ENCODE measurements around the gene PAQR5.
"Not testable (repeated sequence)": the region's sequence is repeated elsewhere in the genome, so short reads cannot be mapped to it uniquely, and the experiment has no call there.

PAQR5 gene

GRCh38 chr15:69293741-69294615 is 4.7 kb upstream of the PAQR5 start:
- no peak for DNase-seq (ENCODE audit: low read depth in 2 of 2)

GRCh38 chr15:69296606-69297005 is 2.1 kb upstream of the PAQR5 start:
- no peak for DNase-seq (ENCODE audit: low read depth in 2 of 2)

- no peak for DNase-seq (ENCODE audit: low read depth in 2 of 2)
Observed at GRCh38 chr15:69297642-69298353, 914 bp upstream of the PAQR5 start.

- DNase-seq (ENCODE audit: low read depth in 2 of 2), result no peak
Observed at GRCh38 chr15:69298354-69298696, 387 bp upstream of the PAQR5 start.

GRCh38 chr15:69299451-69299886 is 757 bp downstream of the PAQR5 start:
- no peak for DNase-seq (ENCODE audit: low read depth in 2 of 2)

GRCh38 chr15:69299943-69300588 is 1.4 kb downstream of the PAQR5 start:
- no peak for DNase-seq (ENCODE audit: low read depth in 2 of 2)

GRCh38 chr15:69301101-69301500 is 2.4 kb downstream of the PAQR5 start:
- not testable (repeated sequence) for DNase-seq (ENCODE audit: low read depth in 2 of 2)

DNA sequence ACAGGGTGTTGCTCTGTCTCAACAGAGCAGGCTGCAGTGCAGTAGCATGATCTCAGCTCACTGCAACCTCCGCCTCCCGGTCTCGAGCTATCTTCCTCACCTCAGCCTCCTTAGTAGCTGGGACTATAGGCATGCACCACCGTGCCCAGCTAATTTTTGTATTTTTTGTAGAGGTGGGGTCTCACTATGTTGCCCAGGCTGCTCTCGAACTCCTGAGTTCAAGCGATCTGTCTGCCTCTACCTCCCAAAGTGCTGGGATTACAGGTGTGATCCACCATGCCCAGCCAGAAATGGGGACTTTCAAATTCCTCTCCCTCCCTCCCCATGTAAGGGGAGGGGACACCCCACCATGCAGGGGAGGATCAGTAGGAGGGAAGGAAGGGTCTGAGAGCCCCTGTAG is 3.4 kb downstream of the PAQR5 start:
- not testable (repeated sequence) for DNase-seq (ENCODE audit: low read depth in 2 of 2)

GRCh38 chr15:69302929-69303328 is 4.2 kb downstream of the PAQR5 start:
- no peak for DNase-seq (ENCODE audit: low read depth in 2 of 2)

DNA sequence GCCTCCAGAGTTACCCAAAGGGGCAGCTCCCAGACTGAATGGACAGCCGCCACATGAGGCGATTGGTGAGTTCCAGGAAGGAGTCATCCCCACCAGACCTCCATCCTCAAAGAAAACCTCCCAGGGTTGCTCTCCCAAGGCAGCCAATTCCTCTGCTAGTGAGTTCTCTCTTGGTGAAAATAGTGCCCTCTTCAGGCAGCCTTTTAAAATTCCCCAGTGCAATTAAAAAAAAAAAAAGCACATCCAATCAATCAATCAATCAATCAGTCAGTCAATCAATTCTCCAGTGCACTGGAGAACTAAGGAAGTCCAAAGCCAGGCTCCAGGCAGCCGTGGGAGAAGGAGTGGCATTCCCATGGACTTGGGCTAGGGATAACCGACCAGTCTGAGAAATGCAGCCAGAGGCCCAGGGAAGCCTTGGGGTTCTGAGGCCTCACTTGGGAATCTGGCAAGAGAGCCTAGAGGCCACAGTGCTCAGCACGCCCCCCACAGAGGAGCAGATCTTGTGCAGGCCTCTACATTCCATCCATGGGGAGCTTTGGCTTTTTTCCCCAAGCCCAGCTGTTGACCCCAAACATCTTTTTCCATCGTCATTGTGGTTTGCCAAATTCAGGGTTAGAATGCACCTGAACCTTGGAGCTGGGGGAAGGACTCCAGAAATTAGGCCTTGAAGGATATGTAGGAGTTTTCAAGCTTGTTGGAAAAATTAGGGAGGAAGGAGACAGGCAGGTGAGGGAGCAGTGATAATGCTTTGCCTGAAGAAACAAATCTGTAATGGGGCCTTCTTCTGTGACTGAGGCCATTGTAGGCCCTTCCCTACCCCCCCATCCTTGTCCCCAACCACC is 4.8 kb downstream of the PAQR5 start:
- no peak for DNase-seq (ENCODE audit: low read depth in 2 of 2)

- no peak for DNase-seq (ENCODE audit: low read depth in 2 of 2)
Observed at GRCh38 chr15:69304182-69304545, 5.5 kb downstream of the PAQR5 start.

GRCh38 chr15:69305204-69305931 is 6.7 kb downstream of the PAQR5 start:
- DNase-seq (ENCODE audit: low read depth in 2 of 2), result no peak

DNA sequence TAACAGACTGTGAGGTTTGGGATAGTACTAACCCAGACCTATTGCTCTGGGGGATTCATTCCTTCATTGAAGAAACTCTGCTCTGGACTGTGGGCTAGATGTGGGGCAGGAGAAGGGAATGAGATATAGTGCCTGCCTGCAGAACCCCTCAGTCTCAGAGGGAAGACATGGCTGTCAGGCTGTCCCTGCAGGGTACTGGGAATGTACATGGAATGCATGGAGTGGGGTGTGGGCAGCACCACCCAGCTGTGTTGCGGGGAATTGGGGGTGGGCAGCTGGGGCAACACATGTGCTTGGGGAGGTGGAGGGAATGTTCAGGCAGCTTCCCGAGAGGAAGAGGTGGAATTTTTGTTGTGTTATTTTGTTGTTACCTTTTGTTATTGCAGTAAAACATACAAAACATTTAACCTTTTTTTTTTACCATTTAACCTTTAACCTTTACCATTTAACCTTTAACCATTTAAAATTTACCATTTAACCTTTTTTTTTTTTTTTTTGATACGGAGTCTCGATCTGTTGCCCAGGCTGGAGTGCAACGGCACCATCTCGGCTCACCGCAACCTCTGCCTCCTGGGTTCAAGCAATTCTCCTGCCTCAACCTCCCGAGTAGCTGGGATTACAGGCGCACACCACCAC is 7.3 kb downstream of the PAQR5 start:
- DNase-seq (ENCODE audit: low read depth in 2 of 2), result no peak

DNA sequence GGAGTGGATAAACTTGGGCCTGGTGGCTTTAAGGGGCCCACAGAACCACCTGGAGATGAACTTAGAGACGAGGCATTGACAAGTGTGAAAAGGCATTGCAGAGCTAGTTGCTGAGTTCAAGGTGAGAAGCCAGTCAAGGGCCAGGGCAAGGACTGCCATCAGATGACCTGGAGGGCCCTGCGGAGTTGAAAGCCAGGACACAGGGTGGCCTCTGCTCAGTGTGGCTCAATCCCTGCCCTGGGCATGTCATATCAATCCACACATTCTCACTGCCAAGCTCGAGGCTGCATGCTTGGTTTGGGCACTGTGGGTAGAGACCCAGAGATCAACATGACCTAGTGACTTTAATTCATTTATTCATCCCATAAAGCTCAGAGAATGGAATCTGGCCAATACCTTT is 9.2 kb downstream of the PAQR5 start:
- DNase-seq (ENCODE audit: low read depth in 2 of 2), result no peak

- no peak for DNase-seq (ENCODE audit: low read depth in 2 of 2)
Observed at GRCh38 chr15:69308949-69309348, 10.2 kb downstream of the PAQR5 start.

DNA sequence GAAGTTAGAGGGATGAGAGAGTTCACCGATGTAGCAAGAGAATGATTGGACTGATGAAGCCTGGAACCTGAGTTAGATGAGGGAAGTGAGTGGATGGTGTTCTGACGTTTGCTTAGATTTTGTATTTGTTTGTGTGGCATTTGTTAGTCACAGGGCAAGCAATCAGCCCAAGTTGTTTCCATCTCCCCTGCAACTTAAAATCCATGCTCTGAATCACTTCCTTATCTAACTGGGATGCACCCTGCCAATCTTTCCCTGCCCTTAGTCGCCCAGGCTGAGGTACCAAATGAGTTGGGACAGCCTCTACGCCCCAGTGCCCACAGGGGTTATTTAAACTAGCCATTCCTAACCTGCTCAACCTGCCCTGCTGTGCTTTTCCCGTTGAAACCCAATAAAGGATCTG is 12.6 kb downstream of the PAQR5 start:
- DNase-seq (ENCODE audit: low read depth in 2 of 2), result no peak

DNA sequence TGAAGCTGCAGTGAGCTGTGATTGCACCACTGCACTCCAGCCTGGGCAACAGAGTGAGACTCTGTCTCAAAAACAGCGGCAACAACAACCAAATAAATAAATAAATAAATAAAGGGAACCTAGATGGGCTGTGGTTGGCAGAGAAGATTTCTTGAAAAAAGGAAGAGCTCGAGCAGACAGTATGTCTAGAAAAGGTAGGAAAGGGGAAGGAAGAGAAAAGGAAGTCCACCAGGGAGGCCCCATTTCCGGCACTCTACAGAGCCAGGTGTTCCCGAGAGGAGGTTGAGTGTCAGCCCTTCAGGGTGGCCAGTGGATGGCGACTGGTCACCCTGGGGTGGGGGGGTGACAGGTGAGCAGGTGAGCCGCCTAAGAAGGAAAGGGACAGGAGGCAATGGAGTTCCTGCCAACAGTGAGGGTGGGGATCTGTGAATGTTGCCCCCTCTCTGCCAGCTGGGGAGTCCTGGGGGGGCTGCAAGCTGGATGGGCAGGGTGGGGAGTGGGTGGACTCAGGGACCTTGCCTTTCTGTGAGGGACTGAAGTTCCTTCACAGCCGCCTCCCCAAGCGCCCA is 14.8 kb downstream of the PAQR5 start:
- DNase-seq (ENCODE audit: low read depth in 2 of 2), result no peak

GRCh38 chr15:69314131-69314530 is 15.4 kb downstream of the PAQR5 start:
- no peak for DNase-seq (ENCODE audit: low read depth in 2 of 2)

DNA sequence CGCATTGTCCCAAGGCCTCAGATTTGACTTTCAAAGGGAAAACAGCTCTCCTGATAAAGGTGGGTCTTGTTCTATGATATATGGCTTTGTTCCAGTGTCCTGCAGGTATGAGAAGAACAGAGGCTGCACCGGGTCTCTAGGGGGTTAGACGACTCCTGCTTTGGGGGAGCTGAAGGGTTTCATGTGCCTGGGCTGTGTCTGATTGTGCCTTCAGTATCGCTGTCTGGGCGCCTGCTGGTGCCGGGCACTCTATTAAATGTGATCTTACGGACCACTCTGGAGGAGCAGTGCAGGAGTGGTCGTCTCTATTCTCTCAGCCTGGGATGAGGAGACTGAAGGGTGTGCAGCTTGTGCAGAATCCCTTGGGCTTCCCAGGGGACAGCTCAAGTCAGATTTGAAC is 16.0 kb downstream of the PAQR5 start:
- DNase-seq (ENCODE audit: low read depth in 2 of 2), result no peak

DNA sequence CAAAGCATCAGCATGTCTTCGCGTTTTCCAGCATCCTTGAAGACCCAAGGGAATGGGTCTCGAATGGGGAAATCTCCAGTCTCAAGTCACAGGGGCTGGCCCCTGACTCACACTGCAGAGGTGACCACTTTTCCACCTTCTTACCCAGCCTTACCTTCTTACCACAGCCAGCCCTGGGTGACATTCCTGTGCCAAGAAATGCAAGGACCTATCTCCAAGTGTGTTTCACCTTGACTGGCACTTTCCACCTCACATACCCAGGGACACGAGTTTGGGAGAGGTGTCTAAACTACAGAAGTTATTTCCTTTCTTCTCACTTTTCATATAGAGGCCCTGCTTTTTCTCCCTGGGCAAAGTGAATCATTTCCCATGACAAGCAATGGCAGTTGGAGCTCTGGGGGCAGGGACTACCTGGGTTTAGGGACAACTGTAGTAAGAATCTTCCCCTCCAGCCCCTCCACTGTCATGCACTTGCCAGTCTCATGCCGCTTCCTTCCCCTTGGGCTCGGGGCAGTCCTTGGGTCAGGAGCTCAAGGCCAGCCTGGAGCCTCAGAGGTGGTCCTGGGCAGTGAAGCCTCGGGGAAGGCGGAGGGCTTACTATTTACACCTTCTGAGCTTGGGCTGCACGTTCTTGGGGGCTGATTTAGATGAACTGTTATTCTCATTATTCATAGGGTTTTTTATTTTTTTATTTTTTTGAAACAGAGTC is 16.8 kb downstream of the PAQR5 start:
- DNase-seq (ENCODE audit: low read depth in 2 of 2), result no peak

Measured in stimulated activated CD8-positive, alpha-beta memory T cell treated with anti-CD3 and anti-CD28 coated beads, Interleukin-15, amount 100 ng/mL, for 48 hours (primary cell).